Ishikawa (cell line): ENCODE results near the gene ANKRD66.

ENCODE experiments used
- CEBPB ChIP-seq: IDR thresholded peaks from 2 replicates; pipeline ENCODE4 v1.6.1; 2012
- CREB1 ChIP-seq: IDR thresholded peaks from 2 replicates; pipeline ENCODE4 v1.6.1; 2012; ENCODE audit warnings: low read depth
- EP300 ChIP-seq: IDR thresholded peaks from 2 replicates; pipeline ENCODE4 v1.6.1; 2012; ENCODE audit warnings: borderline replicate concordance
- FOXM1 ChIP-seq: IDR thresholded peaks from 2 replicates; pipeline ENCODE4 v1.6.1; 2012; ENCODE audit warnings: low read depth, borderline replicate concordance
- RAD21 ChIP-seq: IDR thresholded peaks from 2 replicates; pipeline ENCODE4 v1.6.1; 2012; ENCODE audit warnings: low read depth
- TAF1 ChIP-seq: IDR thresholded peaks from 2 replicates; pipeline ENCODE4 v1.6.1; 2012; ENCODE audit warnings: low read depth, mild to moderate bottlenecking
- TCF12 ChIP-seq: IDR thresholded peaks from 2 replicates; pipeline ENCODE4 v1.6.1; 2012; ENCODE audit warnings: low read depth
- YY1 ChIP-seq: IDR thresholded peaks from 2 replicates; pipeline ENCODE4 v1.6.1; 2012; ENCODE audit warnings: low read depth
- TF ChIP-seq, protein P1 (sequence below): IDR thresholded peaks from 2 replicates; pipeline ENCODE4 v1.6.1; 2012
- TF ChIP-seq, protein P2 (sequence below): IDR thresholded peaks from 2 replicates; pipeline ENCODE4 v1.6.1; 2012
- TF ChIP-seq, protein P3 (sequence below): IDR thresholded peaks from 2 replicates; pipeline ENCODE4 v1.6.1; 2012; ENCODE audit warnings: low read depth, mild to moderate bottlenecking

DNA sequence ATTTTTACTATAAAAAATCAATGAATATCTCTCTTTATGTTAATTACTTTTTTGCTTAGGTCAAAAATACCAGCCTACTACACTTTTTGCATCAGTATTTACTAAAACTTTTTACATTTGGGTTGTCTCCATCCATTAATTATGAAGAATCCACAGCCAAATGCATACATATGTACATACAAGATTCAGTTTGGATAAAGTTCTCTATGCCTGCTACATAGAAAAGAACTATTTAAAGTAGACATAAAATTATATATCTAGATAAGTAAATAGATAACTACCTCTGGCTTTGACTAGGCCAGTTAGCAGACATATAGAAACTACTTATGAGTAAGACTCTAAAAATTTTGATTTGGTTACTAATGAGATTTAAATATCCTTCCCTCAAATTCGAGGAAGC, 46.8 kb upstream of the ANKRD66 start:
- TF ChIP-seq, protein P1, sequence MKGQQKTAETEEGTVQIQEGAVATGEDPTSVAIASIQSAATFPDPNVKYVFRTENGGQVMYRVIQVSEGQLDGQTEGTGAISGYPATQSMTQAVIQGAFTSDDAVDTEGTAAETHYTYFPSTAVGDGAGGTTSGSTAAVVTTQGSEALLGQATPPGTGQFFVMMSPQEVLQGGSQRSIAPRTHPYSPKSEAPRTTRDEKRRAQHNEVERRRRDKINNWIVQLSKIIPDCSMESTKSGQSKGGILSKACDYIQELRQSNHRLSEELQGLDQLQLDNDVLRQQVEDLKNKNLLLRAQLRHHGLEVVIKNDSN, result no peak
- TF ChIP-seq, protein P2, sequence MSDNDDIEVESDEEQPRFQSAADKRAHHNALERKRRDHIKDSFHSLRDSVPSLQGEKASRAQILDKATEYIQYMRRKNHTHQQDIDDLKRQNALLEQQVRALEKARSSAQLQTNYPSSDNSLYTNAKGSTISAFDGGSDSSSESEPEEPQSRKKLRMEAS, result no peak
- TF ChIP-seq, protein P3, sequence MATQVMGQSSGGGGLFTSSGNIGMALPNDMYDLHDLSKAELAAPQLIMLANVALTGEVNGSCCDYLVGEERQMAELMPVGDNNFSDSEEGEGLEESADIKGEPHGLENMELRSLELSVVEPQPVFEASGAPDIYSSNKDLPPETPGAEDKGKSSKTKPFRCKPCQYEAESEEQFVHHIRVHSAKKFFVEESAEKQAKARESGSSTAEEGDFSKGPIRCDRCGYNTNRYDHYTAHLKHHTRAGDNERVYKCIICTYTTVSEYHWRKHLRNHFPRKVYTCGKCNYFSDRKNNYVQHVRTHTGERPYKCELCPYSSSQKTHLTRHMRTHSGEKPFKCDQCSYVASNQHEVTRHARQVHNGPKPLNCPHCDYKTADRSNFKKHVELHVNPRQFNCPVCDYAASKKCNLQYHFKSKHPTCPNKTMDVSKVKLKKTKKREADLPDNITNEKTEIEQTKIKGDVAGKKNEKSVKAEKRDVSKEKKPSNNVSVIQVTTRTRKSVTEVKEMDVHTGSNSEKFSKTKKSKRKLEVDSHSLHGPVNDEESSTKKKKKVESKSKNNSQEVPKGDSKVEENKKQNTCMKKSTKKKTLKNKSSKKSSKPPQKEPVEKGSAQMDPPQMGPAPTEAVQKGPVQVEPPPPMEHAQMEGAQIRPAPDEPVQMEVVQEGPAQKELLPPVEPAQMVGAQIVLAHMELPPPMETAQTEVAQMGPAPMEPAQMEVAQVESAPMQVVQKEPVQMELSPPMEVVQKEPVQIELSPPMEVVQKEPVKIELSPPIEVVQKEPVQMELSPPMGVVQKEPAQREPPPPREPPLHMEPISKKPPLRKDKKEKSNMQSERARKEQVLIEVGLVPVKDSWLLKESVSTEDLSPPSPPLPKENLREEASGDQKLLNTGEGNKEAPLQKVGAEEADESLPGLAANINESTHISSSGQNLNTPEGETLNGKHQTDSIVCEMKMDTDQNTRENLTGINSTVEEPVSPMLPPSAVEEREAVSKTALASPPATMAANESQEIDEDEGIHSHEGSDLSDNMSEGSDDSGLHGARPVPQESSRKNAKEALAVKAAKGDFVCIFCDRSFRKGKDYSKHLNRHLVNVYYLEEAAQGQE, result no peak
- no peak for TF ChIP-seq TAF1
- TF ChIP-seq EP300, result no peak
- no peak for TF ChIP-seq RAD21
- no peak for TF ChIP-seq CEBPB
- no peak for TF ChIP-seq FOXM1
- TF ChIP-seq TCF12, result no peak
- TF ChIP-seq CREB1, result no peak
- TF ChIP-seq YY1, result no peak
